K562 (cell line): ENCODE measurements around the gene C9. TPM values are rescaled to one million over a fixed set of nuclear protein-coding genes. Genes with fewer than 3 reads are reported as not detected.
A peak's percentile ranks its signal among the peaks of the same experiment; 100 is the strongest.

Experiments used
- CEBPG ChIP-seq, 3 experiments: fragments of 200-800 bp in 1 of 3; sonication (Bioruptor generic) in 1 of 3; sonication (generic) in 1 of 3; formaldehyde crosslinking in 1 of 3; IDR thresholded peaks in 2 of 3; conservative IDR thresholded peaks in 1 of 3; 2 replicates each; pipeline versions ENCODE4 v1.6.1 to v1.8.0; 2016 to 2022; ENCODE audit warnings: missing compliant biosample characterization in 2 of 3, missing genetic modification characterization in 2 of 3, mild to moderate bottlenecking in 1 of 3, missing genetic modification reagents in 1 of 3
- CUX1 ChIP-seq: fragments of 200-800 bp; sonication (Bioruptor generic); IDR thresholded peaks from 2 replicates; pipeline ENCODE4 v1.6.1; 2016; ENCODE audit warnings: missing genetic modification characterization, missing compliant biosample characterization
- IRF9 ChIP-seq: fragments of 450-650 bp; IDR thresholded peaks from 2 replicates; pipeline ENCODE4 v1.6.1; 2016; ENCODE audit warnings: missing biosample characterization, missing genetic modification characterization
- MAFF ChIP-seq: IDR thresholded peaks from 2 replicates; pipeline ENCODE4 v1.6.1; 2012; ENCODE audit warnings: low read length, improper control_type of control experiment
- NBN ChIP-seq: fragments of 450-650 bp; IDR thresholded peaks from 2 replicates; pipeline ENCODE4 v1.6.1; 2016; ENCODE audit warnings: low read depth, mild to moderate bottlenecking
- PURB ChIP-seq: sonication (generic); formaldehyde crosslinking; IDR thresholded peaks from 2 replicates; pipeline ENCODE4 v1.9.0; 2021; ENCODE audit warnings: low read depth, mild to moderate bottlenecking, missing genetic modification reagents
- RCOR1 ChIP-seq, 2 experiments: IDR thresholded peaks; 2 replicates each; pipeline ENCODE4 v1.6.1; 2012; ENCODE audit warnings: low read depth in 2 of 2, low read length in 2 of 2, borderline replicate concordance in 1 of 2, improper control_type of control experiment in 1 of 2
- SAFB ChIP-seq: fragments of 200-400 bp; formaldehyde crosslinking; IDR thresholded peaks from 2 replicates; pipeline ENCODE4 v1.6.1; 2017; ENCODE audit warnings: low read depth, low read length, borderline replicate concordance
- TSHZ1 ChIP-seq: fragments of 250-450 bp; sonication (Bioruptor Pico); IDR thresholded peaks from 2 replicates; pipeline ENCODE4 v1.4.0; 2020; ENCODE audit warnings: mild to moderate bottlenecking, moderate library complexity
- polyA plus RNA-seq, 8 experiments: library from polyadenylated mRNA; depleted of rRNA in 4 of 8; stranded (reverse) in 5 of 8; unstranded in 3 of 8; fragments of >200 nt; fragmentation: Nextera tagmentation in 2 of 8; fragmentation: Illumina TruSeq in 1 of 8; extraction: Ambion mirVana in 2 of 8; extraction: Trizol in 1 of 8; gene quantifications; 2 replicates each; pipeline versions ENCODE4 v1.2.1 to v1.2.3, GENCODE V29; 2011 to 2014; ENCODE audit warnings: inconsistent platforms in 1 of 8, missing spikeins in 1 of 8
- total RNA-seq, 7 experiments: library from RNA; depleted of rRNA in 6 of 7; stranded (reverse); fragments of >200 nt in 6 of 7; fragmentation: Illumina TruSeq in 2 of 7; extraction: Trizol in 2 of 7; gene quantifications; 2 replicates each; pipeline versions ENCODE4 v1.2.1 to v1.2.3, GENCODE V29; 2011 to 2021; ENCODE audit warnings: low replicate concordance in 1 of 7

The C9 gene
- total and polyA plus RNA-seq, 9 of the 15 experiments (the other 6 are each of a cell fraction or from before 2014, with no cell fraction given) = 0.08 to 0.38 TPM; not detected in 7

- TF ChIP-seq CUX1 (CRISPR knock-in tag) (no peak), SAFB (no peak), CEBPG (CRISPR knock-in tag; IDR thresholded peaks at IDR 0.05) (peak; percentile 69; the same call in 1 of the 2 replicates), CEBPG (tag; conservative IDR thresholded peaks at IDR 0.05 in 1 of 2, IDR thresholded peaks at IDR 0.05 in 1 of 2) (peak; percentile 97 to 98), MAFF (peak; percentile 87), NBN (peak; percentile 82), TSHZ1 (CRISPR knock-in tag) (no peak), PURB (CRISPR knock-in tag) (no peak), IRF9 (tag) (0 out of 2 replicates have a peak, but pooled peaks have one; percentile 29), RCOR1 (IDR thresholded peaks at IDR 0.05; ENCODE audit: borderline replicate concordance in 1 of 2, low read depth in 2 of 2, low read length in 2 of 2) (peak in 1 of 2 experiments; percentile 94; a peak in 2 of 4 replicates)
These were observed 35.1 kb upstream of the C9 start (continued) for GRCh38 chr5:39399135-39400036.
